AG09319 (cell line): Measurements from ENCODE around the gene MAIP1.

Experiments used
- DNase-seq: peaks from one replicate; pipeline ENCODE4 v3.0.0-alpha.2; 2010; ENCODE audit warnings: low read depth; ENCODE audit errors: extremely low read depth
- CTCF ChIP-seq: IDR thresholded peaks from 2 replicates; pipeline ENCODE4 v1.5.1; 2011; ENCODE audit warnings: low read depth, mild to moderate bottlenecking, inconsistent platforms, low read length, moderate library complexity

The MAIP1 gene

GRCh38 chr2:199968126-199968525 is 12.7 kb downstream of the MAIP1 start:
- TF ChIP-seq CTCF, result no peak
- DNase-seq, result no peak

GRCh38 chr2:199972088-199972626 is 16.8 kb downstream of the MAIP1 start:
- no peak for DNase-seq

DNA sequence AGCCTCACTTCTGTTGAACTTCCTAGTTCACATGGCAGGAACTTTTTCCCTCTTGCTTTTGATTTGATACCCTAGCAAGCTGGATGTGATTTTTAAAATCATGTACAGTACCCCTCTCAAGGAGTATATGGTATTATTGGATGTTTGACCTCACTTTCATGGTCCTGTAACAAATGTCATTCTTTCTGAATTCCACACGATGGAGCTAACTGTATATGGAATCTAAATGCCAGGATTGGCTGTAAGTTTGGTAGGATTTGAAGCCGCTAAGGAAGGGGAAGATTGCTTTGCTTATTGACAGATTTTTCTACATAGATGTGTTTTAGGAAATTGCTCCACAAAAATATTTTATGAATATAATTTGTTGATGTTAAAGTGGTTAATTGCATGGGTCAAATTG is 18.3 kb downstream of the MAIP1 start:
- DNase-seq, result no peak
- TF ChIP-seq CTCF, result peak; percentile 52

More at GRCh38 chr2:199972088-199972626, 16.8 kb downstream of the MAIP1 start:
- no peak for TF ChIP-seq CTCF

DNA sequence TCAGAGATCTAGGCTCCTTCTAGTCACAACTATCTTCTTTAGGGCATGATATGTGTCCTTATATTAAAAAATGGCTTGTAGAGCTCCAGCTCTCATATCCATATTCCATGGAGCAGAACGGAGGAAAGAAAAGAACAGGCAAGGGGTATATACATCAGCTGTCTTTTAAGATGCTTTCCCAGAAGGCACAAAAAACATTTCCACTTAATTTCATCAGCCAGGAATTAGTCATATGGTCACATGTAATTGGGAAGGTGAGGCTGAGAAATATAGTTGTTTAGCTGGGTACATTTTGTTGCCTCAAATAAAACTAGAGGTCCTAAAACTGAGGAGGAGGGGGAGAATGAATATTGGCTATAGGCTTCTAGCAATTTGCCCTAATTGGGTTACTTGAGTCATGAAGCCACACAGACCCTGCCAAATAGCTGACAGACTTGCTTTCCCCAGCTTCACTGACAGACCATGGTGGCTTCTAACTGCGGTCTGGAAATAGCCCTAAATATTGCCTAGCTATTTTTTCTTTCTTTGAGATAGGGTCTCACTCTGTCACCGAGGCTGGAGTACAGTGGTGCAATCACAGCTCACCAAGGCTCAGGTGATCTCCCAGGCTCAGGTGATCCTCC is 20.0 kb downstream of the MAIP1 start:
- DNase-seq, result peak; percentile 31
- TF ChIP-seq CTCF, result no peak

GRCh38 chr2:199977984-199978415 is 22.6 kb downstream of the MAIP1 start:
- DNase-seq, result peak; percentile 41
- TF ChIP-seq CTCF, result no peak

DNA sequence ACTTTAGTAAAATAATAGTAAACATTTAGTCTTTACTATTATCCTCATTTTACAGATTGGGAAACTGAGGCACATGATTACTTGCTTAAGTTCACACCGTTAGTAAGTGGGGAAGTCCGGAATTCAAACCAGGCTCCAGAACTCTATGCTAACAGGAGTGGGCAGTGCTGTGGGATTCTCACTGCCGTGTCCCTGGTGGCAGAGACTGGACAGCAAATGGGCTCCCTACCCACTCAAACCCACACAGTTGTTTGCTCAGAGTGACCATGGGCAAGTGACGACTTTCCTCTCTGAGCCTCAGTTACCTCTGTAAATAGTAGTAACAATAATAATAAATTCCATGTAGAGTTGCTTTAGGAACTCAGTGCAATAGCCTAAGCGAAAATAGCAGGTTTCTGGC is 24.0 kb downstream of the MAIP1 start:
- TF ChIP-seq CTCF, result no peak
- no peak for DNase-seq

DNA sequence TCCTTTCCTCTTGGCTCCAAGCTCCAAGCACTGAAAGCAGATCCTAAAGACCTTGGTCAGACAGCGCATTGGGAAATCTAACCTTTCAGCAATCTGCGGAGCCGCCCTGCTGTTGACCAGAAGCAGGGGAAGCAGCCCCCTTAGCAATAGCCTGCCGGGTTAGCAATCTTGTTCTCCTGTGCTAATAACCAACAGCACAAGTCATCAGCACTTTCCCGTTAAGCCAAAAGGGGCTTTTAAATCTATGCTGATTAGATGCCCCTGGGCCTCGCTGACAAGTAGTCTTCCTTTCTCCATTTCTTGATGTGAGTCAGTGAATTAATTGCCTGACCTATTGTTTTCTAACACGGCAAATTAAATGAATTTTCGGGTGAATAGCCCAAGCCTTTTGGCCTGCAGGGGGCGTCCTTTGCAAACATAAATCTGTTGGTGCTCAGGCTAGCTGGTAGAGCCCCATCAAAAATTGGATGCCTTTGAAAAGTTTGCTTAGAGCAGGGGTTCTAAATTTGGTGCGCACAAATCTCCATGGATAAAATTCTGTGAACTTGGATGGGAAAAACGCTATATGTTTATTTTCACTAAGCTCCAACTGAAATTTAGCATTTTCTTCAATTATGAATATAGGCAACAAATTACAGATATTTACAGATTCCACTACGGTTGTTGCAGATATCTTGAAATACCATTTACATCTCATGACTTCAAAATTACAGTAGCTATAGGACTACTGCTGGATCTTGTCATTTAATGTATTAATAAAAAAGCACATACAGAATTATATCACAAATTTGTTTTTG is 24.6 kb downstream of the MAIP1 start:
- DNase-seq, result peak; percentile 74
- TF ChIP-seq CTCF, result peak; percentile 75
